ENCODE measurements around the gene SHC3.

- TF ChIP-seq POLR2A (IDR thresholded peaks at IDR 0.05; ENCODE audit: low read length), result no peak
- no peak for TF ChIP-seq GATA1 (IDR thresholded peaks at IDR 0.05; ENCODE audit: low read depth, low read length)
Measured at GRCh38 chr9:89042984-89043383, 135.6 kb downstream of the SHC3 start.

Data from erythroblast (primary cell).